Tibial nerve (tissue), 3 donors: ENCODE measurements around the gene DIP2C.

Source experiments
- POLR2A ChIP-seq, 2 donors: fragments of 450-650 bp; IDR thresholded peaks; one replicate each; pipeline ENCODE4 v1.6.1; 2017; ENCODE audit warnings: antibody characterized with exemption in 2 of 2, mild to moderate bottlenecking in 2 of 2, moderate library complexity in 2 of 2
- TF ChIP-seq, protein P1 (sequence below), 5 experiments: fragments of 200-600 bp in 3 of 5; fragments of 450-650 bp in 2 of 5; sonication (generic) in 3 of 5; IDR thresholded peaks; one replicate each; pipeline ENCODE4 v1.5.1; 2016 to 2019; ENCODE audit warnings: antibody characterized with exemption in 5 of 5, mild to moderate bottlenecking in 3 of 5, moderate library complexity in 2 of 5

DNA sequence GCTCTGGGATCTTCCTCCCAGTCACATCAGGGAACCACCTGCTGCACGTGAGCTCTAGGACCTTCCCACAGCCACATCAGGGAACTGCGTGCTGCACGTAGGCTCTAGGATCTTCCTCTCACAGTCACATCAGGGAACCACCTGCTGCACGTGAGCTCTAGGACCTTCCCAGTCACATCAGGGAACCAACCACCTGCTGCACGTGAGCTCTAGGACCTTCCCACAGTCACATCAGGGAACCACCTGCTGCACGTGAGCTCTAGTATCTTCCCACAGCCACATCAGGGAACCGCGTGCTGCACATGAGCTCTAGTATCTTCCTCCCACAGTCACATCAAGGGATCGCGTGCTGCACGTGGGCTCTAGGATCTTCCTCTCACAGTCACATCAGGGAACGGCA, 229.7 kb downstream of the DIP2C start:
- TF ChIP-seq, protein P1, sequence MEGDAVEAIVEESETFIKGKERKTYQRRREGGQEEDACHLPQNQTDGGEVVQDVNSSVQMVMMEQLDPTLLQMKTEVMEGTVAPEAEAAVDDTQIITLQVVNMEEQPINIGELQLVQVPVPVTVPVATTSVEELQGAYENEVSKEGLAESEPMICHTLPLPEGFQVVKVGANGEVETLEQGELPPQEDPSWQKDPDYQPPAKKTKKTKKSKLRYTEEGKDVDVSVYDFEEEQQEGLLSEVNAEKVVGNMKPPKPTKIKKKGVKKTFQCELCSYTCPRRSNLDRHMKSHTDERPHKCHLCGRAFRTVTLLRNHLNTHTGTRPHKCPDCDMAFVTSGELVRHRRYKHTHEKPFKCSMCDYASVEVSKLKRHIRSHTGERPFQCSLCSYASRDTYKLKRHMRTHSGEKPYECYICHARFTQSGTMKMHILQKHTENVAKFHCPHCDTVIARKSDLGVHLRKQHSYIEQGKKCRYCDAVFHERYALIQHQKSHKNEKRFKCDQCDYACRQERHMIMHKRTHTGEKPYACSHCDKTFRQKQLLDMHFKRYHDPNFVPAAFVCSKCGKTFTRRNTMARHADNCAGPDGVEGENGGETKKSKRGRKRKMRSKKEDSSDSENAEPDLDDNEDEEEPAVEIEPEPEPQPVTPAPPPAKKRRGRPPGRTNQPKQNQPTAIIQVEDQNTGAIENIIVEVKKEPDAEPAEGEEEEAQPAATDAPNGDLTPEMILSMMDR (IDR thresholded peaks at IDR 0.05): no peak
- no peak for TF ChIP-seq POLR2A (IDR thresholded peaks at IDR 0.05)
